Activated CD4-positive, CD25-positive, alpha-beta regulatory T cell treated with anti-CD3 and anti-CD28 coated beads, Interleukin-2, amount 50 U/mL, for 72 hours (primary cell): ENCODE measurements around the gene GORAB.

ENCODE experiments used
- DNase-seq: peaks from one replicate; pipeline ENCODE4 v3.0.0; 2021

The GORAB gene, protein sequence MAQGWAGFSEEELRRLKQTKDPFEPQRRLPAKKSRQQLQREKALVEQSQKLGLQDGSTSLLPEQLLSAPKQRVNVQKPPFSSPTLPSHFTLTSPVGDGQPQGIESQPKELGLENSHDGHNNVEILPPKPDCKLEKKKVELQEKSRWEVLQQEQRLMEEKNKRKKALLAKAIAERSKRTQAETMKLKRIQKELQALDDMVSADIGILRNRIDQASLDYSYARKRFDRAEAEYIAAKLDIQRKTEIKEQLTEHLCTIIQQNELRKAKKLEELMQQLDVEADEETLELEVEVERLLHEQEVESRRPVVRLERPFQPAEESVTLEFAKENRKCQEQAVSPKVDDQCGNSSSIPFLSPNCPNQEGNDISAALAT

DNA sequence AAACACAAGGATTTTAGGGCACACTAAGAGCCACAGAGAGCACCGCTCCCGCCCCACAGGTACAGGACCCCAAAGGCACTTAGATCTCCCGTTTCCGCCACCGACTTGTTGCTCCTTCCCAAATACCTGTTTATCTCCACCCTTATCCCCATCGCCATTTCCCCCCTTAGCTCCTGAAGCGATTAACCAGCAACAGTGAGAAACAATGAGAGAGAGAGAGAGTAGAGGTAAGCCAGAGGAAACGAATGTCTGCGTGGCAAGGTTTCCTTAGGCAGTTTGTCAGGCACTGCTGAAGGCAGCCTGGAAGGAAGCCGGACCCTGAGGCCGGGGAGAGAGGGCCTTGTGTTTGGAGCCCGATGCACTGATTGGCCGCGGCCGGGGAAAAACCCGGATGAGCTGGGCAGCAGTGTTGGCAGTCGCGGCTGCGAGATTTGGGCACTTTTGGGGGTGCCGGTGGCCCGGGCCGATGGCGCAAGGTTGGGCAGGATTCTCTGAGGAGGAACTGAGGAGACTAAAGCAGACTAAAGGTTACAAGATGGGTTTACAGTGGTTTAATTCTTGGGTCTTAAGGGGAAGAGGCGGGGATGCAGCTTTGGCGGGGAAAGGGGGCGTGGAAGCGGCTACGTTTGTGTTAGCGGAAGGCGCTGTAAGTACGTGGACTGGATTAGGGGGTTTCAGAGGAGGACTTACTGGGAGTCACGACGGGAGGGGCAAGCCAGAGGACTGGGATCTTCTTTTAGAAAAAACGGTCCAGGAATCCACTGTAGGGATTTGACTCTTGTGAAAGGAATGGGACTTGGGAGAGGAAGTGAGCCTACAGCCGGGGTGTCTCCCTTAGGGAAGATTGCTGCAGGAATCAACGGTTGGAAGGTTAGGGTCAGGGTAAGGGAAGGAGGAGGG lies at the start of gene GORAB:
GORAB (plus strand) TSS at position 409 of the 900 bp plus-strand sequence; CDS start at position 467, 58 bp downstream.
- DNase-seq = peak; percentile 83

DNA sequence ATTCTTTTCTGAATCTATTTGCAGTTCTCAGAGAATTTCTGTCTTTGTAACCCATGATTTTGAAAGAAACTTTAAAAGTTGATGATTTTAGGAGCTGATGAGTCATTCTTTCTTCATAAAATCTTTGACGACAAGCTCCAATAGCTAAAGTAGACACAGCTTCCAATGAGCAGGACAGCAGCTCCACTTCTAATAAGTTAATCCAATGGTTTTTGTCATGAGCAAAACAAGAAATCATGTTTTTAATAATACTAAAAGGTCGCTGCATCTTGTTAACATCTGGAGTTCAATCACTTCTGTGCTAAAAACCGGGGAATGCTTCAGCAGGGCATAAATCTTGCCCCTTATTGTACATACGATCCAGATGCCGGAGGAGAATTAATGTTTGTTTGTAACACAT lies 48.9 kb upstream of the GORAB start:
- DNase-seq = no peak

DNA sequence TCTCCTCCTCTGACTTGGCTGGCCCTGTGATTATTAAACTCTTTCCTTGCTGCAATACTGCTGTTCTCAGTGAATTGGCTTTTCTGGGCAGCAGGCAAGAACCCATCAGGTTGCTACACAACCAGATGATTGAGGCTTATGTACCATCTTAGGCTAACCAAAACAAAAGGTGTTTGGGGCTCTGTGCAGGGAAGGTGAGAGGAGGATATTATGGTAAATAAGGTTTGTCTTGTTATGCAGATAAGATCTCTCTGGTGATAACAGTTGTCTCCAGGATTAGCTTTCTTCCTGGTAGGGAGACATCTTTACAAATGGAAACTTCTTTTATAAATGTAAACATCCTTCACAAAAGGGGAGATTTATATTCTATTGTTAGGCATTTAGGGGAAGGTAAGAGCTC lies 44.5 kb upstream of the GORAB start:
- DNase-seq = no peak

DNA sequence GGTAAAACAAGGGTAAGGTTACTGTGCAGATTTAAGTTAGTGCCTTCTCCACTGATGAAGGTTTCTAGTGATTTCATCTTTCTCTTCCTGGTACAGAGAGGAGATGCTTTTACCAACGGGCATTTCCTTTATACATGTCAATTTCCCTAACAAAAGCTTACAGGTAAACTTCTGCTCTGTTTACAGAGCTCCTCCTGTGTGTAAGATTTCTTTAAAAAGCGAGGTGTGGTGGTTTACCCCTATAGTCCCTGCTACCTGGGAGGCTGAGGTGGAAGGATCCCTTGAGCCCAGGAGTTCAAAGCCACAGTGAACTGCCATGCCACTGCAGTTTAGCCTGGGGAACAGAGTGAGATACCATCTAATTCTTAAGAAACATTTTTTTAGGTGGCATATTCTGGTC lies 40.7 kb upstream of the GORAB start:
- no peak for DNase-seq

DNA sequence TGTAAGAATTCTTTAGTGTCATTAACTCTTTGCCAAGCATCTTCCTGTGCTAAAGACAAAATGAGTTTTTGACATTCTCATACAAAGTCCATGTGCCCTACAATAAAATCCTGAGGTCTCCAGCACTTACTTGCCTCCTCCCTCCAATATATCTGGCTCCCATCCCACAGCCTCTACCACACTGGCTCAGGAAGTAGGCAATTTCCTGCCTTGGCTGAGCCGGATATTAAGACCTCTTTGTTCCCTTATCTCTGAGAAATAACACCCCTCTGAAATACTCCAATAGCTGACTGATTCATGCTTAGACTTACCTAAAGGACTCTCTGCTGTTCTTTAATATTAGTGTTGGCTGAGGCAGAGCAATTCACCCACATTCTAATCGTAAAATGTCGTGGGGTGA lies 37.6 kb upstream of the GORAB start:
- DNase-seq = no peak

DNA sequence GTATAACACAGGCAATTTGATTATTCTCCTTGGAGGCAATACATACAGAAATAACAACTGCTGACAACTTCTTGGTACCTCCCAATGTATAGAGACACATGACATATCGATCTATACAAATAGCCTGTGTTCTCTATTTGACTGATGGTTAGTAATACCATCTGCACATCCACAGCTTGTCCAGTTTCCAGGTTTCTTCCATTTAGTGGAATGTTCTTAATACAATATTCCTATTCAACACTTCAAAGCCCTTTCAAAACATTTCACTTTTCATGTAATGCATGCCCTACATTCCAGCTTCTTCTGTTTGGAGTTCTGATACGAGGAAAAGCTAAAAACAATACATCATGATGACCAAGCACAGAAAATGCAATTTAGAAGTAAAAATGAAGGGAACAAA lies 37.0 kb upstream of the GORAB start:
- DNase-seq = no peak

DNA sequence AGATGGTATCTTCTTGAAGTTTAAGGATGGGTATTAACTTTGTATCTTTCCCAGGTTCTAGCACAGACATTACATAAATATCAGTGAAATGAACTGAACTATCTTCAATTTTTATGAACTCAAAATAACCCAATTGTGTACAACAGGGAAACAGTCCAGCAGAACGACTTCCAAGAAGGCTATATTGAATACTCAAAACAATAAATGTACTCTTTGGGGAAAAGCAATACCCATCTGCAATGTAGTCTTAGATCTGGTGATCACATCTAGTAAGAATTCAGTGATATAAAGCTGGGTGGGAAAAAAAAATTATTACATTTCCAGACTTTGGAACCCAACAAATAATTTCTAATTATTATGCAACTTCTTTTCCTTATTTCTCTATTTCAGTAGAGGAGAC lies 33.1 kb upstream of the GORAB start:
- DNase-seq = no peak

DNA sequence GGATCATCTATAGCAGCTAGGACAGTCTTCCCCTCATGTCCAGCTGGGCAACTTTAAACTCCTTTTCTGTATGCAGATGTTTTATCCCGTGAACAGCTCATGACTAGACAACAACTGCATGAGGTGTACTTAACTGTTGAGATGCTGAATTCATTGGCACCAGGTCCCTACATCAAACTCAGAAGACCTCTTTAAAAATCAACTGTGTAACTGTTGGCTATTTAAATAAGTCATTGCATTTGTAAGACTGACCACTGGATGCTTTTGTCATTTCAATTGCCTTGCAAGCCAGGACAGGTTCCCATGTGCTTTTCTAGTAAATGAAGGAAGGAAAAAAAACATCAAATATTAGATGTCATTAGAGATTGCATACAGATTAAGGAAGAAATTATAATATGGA lies 28.3 kb upstream of the GORAB start:
- DNase-seq = no peak

DNA sequence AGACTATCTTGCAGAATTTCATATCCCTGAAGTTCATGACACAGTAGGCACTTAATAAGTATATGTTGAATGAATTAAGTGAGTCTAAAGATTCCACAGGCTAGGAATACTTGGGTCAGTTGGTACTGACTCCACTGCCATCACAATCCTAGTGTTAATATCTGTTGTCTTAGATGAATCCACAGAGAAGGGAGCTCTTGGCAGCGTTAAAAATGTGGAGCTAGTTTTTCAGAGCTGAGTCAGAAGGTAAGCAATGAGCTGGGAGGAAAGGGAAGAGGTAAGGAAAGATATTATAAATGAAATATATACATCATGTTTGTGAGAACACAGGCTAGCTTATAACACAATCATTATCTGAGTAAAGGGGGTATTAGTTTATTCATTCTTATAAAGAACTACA lies 21.8 kb upstream of the GORAB start:
- DNase-seq = no peak

DNA sequence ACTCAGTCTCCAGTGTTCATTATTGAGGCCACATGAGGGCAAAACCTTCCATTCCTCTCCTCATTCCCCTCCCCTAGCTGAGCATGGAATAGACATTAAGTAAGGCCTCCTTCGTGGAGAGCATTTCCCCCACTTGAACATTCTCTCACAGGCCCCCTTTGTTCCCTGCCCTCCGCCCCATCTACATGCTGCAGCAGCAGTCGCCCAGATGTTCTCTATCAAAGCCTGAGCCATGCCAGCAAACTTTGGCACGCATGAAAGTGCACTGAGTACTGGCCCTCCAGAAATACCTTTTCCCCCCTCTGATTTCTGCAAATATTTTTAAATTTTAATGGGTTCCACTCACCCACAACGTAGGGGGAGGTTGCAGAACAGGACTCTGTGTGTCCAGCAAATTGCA lies 20.9 kb upstream of the GORAB start:
- no peak for DNase-seq

DNA sequence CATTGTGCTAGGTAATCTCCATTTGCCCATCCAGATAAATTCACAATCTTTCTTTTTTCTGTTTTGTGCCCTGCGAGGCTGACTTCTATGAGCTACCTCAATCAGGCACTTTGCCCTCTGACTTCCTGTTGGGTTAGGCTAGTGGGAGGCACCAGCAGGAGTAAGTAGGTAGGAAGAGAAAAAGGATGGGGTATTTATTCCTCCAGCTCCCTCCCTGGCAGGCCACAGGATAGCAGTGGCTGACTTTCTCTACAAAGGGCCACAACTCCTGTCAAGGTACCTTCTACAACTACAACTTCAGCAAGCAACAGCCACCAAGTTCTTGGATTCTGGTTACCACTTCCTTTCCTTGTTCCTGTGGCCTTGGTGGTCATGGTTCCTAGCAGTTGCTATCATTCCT lies 18.8 kb upstream of the GORAB start:
- no peak for DNase-seq

DNA sequence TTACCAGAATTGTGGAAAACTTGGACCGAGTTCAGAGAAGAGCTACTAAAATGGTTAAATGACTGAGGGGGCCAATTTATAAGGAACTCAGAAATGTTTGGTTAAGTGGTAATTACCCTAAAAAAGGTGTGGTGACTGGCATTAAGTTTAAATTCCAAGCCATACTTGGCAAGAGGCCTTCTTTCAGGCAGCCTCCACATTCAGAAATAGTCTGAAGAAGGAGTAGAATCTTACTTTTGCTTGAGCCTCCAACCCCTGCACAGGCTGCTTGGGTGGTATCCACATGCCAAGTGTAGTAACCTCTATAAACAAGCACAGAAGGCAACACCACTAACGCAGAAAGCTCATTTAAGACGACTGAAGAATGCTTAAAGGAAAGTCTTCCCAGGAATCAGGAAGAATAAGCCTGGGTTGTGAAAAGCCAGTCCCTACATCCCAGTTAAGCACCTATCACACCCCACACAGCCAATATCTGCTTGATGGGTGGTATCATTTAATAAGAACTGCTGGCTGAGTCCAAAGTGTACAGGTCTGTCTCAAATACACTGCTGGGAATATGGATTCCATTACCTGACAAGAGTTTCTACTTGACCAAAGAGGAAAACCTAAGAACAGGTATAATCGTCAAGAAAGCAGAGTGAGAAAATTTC lies 13.7 kb upstream of the GORAB start:
- DNase-seq = no peak

DNA sequence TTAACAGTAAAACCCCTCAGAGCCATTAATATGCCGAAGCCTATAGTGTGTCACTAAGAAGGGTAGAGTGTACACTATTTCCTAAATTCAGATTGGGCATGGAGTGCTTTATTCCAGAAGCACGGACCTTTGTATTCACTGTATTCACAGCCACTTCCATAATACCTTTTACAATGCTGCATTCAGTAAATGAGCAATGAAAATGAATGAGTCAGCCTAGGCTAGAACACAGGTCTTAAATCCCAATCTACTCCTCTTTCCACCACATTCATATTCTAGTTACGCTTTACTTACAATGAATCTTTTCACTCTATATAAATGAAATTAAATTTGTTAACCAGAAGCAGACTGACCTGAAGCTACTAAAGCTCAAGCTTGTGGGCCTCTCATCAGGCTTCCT lies 13.0 kb upstream of the GORAB start:
- DNase-seq = no peak

DNA sequence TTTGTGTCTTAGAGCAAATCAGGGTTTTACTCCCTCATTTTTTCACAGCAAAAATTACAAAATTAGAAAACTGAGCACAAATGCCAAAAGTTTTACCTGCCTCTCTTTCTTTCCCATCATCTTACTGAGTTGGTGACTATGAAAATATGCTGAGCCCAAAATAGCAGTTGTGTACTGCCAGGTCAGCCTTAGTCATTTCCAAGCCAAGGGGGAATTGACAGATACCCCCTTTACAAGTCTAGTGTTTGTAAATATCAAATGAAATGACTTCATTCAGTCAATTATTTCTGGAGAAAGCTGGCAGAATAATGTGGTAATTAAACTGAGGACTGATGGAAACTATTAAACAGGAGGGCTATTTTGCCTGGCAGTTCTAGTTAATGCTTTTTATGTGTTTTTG lies 11.4 kb upstream of the GORAB start:
- no peak for DNase-seq

DNA sequence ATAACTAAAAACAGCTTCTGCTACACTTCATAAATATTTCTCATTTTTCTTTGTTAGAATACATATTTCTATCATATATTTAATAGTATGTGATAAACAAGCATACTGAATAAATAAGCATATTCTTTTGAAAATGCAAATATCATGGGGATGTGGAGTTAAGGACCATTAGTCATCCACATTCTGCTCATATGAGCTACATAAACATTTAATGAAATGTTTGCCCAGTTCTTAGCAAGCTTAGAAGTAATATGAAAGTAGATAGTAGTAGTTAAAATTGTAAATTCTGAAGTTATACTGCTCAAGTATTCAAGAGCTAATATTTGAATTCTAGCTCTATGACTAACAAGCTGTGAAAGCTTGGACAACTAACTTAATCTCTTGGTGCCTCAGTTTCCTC lies 10.1 kb upstream of the GORAB start:
- no peak for DNase-seq

DNA sequence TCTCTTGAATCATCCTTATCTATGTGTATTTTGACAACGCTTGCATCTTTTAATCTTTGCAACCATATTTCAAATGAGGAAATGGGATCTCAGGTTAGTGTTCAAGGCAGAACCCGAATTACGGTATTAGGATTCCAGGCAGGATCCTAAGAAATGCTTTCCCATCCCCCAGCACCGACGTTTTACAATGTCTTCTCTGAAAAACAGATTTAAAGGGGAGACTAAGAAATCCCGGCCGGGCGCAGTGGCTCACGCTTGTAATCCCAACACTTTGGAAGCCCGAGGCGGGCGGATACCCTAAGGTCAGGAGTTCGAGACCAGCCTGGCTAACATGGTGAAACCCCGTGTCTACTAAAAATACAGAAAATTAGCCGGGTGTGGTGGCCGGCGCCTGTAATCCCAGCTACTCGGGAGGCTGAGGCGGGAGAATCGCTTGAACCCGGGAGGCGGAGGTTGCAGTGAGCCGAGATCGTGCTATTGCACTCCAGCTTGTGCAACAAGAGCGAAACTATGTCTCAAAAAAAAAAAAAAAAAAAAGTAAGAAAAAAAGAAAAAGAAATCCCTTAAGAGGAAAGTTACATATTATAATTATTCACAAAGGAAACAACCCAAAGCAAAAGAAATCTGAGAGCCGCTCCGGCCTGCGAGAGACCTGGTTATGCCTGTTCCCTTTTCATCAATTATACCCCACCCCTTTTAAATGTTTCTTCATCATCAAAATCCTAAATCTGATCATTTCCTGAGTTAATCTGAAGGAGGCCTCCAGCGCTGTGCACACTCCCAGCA lies 801 bp upstream of the GORAB start:
- no peak for DNase-seq

DNA sequence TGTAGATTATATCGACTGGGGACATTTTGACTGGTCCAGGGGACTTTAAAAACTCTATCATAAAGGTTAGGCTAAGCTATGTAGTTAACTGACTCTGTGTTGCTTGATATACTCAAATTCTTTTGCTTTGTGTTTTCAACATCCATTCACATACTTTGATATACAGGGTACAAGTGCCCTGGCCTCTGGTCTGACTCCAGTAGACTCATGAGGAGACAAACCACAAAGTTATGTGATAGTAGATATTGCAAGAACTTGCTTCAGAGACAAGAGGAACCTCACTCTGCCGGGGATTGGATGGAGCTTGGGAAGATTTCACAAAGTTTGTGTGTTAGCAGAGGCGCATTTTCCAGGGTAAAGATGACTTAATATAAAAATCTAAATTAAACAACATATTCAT lies 1.3 kb downstream of the GORAB start:
- DNase-seq = no peak

DNA sequence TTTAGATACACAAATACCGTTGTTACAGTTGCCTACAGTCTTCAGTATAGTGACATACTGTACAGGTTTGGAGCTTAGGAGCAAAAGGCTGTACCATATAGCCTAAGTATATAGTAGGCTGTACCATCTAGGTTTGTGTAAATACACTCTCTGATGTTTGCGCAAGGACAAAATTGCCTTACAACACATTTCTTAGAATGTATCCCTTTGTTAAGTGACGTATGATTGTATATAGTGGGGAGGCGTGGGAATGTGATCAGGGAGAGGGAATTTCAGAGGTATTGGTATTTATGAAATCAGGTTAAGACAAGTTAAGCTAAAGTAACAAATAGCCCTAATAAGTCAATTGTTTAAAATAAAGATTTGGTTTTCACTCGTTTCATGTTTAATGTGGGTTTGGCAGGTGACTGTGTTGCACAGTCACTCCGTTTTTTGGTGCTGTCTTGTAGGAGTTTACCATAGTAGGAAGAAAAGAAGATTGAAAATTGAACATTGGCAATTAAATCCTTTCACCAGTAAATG lies 2.7 kb downstream of the GORAB start:
- DNase-seq = no peak

DNA sequence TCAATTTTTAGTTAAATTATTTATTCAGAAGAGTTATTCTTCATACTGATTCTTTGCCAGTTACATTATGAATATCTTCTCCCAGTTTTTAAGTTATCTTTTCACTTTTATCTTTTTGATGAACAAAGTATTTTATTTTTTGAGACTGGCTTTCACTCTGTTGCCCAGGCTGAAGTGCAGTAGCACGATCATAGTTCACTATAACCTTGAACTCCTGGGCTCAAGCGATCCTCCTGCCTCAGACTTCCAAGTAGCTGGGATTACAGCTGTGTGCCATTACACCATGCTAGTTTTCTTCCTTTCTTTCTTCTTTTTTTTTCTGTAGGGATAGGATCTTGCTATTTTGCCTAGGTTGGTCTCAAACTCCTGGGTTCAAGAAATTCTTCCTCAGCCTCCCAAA lies 3.5 kb downstream of the GORAB start:
- no peak for DNase-seq

DNA sequence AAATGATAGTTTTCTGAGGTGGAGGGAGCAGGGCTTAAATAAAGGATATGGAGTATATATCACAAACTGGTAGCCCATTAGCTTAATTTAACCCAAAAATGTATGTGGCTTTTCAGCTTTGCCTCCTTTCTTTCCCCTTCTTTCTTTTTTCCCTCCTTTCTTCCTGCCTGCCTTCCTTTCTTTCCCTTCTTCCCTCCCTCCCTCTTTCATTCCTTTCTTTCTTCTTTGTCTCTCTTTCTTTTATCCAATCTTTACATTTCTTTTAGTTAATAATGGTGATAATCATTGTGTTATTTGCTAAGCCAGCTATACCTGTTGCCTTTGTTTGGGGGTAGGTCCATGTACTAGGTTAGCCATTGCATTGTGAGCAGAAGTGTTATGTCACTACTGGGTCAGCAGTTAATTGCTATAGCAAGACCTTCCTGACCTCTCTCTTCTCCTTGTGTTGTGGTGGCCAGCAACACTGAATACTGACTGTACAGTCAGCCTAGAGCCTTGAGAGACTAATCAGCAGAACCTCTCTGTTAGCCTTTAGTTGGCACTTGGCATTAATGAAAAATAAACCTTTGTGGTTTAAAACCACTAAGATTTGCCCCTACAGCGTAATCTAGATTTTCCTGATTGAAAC lies 5.1 kb downstream of the GORAB start:
- DNase-seq = no peak

DNA sequence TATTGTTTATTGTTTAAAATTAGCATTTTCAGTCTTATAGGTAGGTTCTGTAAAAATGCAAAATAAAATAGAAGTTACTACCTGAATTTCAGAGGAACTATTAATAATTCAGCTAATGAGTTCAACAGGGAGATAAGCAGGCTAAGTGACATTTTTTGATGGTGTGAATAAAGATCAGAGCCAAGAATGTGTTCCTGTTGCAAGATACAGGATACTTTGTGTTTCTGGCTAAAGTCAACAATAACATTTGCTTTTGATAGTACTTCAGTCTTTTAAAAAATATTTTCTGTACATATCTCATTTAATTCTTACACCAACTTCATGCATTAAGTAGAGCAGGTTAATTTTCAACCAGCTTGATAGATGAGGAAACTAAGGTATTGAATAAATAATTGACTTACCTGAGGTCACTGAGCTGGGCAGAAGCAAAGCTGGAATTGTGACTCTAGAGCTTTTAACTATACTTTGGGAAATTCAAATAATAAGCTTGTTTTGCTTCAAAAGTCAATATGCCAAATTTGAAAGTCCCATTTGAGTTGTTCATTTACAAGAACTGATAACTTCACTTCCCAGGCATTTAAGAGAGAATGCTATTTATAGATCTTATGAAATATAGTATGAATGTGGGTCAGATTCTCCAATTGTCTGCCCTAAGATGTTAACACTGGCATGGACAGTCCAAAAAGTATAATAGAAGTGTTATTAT lies 6.0 kb downstream of the GORAB start:
- no peak for DNase-seq

DNA sequence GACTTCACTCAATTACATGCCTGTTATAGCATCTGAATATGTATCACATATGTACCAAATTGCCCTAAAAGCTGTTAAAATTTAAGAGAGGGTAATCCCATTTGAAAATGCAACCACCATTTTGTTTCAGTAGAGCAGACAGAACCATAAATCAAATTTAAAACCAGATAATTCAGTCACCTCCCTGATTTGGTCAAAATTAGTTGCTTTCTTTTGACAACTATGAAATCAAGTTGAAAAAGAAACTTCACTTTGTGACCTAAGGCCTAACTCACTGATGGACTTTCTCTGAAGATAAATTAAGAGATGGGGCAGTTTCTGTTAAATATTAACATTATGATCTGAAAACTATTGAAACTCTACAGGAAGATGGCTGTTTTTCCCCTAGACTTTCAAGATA lies 6.7 kb downstream of the GORAB start:
- no peak for DNase-seq
